Epithelial cell of proximal tubule (primary cell): ENCODE results near the gene SNRPD2. TPM values are rescaled to one million over a fixed set of nuclear protein-coding genes. Genes with fewer than 3 reads are reported as not detected.
"Not testable (repeated sequence)": the region's sequence is repeated elsewhere in the genome, so short reads cannot be mapped to it uniquely, and the experiment has no call there.

ENCODE experiments used
- DNase-seq: peaks from one replicate; pipeline ENCODE4 v3.0.0-alpha.2; 2011; ENCODE audit warnings: low read depth
- H3K4me3 ChIP-seq: 2 replicates; pipeline ENCODE4 v1.5.1; 2011; ENCODE audit warnings: low read depth, mild to moderate bottlenecking, low read length
- total RNA-seq: library from RNA; depleted of rRNA; stranded (reverse); fragments of >200 nt; gene quantifications from 2 replicates; pipeline ENCODE4 v1.2.3, GENCODE V29; 2015
- TF ChIP-seq, protein P1 (sequence below): conservative IDR thresholded peaks from 2 replicates; pipeline ENCODE4 v1.5.1; 2012; ENCODE audit warnings: low read depth, mild to moderate bottlenecking, low read length

Gene SNRPD2
- 331 and 431 TPM in 2 replicates for total RNA-seq

DNA sequence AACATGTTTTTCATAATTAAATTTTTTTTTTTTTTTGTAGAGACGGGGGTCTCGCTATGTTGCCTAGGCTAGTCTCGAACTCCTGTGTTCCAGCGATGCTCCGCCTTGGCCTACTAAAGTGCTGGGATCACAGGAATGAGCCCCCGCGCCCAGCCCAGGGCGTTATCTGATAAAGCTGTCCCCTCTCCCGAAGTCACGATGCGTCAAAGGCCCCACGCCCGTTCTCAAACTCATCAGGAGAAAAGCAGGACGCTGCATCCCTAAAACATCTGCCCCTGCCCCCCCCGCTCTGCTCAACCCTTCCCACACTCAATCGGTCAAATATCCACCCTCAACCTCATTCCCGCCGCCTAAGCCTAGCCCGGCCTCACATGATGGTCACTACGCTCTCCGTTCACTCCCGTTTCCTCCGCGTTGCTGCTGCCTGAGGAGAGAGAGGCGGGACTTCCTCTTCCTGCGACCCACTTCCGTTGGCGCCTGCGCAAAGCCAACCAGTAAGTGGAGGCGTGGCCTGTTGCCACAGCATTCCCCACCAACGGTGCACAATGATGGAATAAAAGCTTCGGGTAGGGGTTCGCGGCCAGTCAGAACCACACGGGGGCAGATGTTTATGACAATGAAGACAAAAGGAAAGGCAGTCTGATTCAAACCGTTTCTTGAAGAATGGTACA lies at the start of gene SNRPD2:
SNRPD2 (minus strand) TSS at position 438 of the 671 bp plus-strand sequence; CDS start at position 373, 65 bp downstream.
- DNase-seq, result peak; percentile 80
- TF ChIP-seq, protein P1, sequence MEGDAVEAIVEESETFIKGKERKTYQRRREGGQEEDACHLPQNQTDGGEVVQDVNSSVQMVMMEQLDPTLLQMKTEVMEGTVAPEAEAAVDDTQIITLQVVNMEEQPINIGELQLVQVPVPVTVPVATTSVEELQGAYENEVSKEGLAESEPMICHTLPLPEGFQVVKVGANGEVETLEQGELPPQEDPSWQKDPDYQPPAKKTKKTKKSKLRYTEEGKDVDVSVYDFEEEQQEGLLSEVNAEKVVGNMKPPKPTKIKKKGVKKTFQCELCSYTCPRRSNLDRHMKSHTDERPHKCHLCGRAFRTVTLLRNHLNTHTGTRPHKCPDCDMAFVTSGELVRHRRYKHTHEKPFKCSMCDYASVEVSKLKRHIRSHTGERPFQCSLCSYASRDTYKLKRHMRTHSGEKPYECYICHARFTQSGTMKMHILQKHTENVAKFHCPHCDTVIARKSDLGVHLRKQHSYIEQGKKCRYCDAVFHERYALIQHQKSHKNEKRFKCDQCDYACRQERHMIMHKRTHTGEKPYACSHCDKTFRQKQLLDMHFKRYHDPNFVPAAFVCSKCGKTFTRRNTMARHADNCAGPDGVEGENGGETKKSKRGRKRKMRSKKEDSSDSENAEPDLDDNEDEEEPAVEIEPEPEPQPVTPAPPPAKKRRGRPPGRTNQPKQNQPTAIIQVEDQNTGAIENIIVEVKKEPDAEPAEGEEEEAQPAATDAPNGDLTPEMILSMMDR, result no peak
- H3K4me3 ChIP-seq, result peak within 1 kb of the TSS; percentile 65

DNA sequence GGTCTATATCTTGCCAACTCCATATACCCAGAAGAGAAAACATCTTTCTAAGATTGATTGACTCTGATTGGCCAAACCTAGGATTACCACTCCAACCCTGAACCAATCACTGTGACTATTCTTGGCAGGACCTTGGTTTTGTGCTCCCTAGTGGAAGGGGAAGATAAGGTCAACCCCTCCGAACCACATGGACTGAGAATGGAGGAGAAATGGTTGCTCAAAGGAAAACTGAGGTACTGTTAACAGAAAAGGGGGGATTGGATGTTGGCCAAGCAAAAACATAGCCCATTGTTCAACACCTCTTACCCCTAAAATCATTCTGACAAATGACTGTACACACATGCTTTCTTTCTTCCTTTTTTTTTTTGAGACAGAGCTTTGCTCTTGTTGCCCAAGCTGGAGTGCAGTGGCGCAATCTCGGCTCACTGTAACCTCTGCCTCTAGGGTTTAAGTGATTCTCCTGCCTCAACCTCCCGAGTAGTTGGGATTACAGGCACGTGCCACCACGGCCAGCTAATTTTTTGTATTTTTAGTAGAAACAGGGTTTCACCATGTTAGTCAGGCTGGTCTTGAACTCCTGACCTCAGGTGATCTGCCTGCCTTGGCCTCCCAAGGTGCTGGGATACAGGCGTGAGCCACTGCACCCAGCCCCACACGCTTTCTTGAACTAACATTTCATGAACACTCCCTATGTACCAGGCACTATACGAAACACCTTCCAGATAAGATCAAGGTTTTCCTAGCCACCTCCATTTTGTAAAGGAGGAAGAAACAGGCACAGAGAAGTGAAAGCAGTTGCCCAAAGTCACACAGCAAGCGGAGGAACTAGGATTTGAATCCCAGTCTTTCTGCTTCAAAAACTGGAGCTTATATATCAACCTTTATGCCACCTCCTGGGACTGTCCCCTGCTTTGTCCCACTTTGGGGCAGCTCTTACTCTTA lies 48.0 kb upstream of the SNRPD2 start:
- DNase-seq, result no peak

DNA sequence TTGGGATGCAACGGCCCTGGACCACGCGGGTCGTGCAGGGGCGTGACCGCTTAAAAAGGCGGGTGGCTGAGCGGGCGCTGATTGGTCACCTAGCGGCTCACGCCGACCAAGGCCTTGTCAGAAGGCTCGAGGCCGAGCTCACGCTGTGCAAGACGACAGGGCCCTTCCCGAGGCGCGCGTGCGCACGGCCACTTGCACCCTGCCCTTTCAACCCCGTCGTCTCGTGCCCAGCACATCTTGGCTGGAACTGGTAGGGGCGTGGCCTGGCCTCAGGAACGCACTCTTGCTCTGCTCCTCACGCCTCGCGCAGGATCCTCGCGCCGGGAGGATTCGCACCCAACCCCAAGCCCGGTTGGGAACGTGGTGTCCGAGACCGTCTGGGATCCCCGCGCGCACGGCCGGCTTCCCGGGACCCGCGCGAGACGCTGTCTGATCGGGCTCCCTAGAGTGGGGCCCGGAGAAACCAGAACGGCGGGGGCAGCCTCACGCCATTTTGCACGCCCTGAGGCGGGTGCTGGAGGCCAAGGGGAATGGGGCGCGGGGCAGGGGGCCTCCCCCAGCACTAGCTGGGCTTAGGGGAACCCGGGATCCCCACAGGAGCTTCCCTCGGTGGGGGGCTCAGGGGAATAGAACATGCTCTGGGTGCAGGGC lies 41.5 kb upstream of the SNRPD2 start, which contains the start of gene MEIOSIN:
MEIOSIN (plus strand) TSS at position 280 of the 651 bp plus-strand sequence. CDS start 1,938 bp downstream, outside the sequence.
- no peak for DNase-seq
- no peak within 1 kb of the TSS for H3K4me3 ChIP-seq
- TF ChIP-seq, protein P1, result no peak

More for the DNA sequence above, 48.0 kb upstream of the SNRPD2 start:
- H3K4me3 ChIP-seq, result no peak overlapping the region
- TF ChIP-seq, protein P1, result no peak

DNA sequence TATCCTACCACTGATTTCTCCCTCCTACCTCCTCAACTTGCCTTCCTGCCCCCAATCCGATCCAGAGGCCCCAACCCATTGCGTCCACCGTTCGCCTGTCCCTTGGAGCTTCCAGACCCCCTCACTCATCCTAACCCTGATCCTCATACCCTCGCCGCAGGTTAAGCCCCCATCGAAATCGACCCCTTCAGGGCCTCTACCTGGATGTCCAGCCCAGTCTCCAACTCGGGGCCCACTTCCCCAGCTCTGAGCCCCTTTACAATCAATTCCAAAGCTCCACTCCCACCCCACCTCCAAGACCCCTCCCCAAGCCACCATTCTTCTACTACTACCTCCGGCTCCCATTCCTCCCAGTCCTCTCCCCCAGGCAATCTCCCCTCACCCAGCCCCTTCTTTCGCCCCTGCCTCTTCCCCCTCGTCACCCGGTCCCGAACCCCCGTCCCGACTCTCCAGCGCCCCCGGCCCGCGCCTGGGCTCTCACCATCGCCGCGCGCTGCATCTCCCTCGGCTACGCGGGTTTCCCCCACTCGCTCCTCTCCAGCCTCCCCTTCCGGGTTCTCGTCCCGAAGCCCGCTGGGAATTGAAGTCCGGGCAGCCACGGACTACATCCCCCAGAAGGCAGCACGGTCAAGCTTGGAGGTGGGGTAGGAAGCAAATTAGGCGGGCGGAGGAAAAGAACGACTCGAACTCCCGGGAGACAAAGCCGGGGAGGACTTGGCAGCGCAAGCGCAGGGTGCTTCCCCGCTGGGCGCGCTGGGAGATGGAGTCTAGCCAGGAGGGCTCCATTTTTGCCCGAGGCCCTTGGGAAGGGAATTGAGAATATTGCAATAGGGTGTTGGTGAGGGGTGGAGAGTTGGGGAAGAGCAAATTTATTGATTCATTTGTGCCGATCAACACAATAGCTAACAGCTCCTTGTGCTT lies 38.9 kb upstream of the SNRPD2 start, which contains the start of gene FBXO46:
FBXO46 (minus strand) TSS at position 529 of the 921 bp plus-strand sequence. CDS start 17,401 bp downstream, outside the sequence.
- TF ChIP-seq, protein P1, result peak; percentile 31
- H3K4me3 ChIP-seq, result peak within 1 kb of the TSS; percentile 95
- DNase-seq, result peak; percentile 88

DNA sequence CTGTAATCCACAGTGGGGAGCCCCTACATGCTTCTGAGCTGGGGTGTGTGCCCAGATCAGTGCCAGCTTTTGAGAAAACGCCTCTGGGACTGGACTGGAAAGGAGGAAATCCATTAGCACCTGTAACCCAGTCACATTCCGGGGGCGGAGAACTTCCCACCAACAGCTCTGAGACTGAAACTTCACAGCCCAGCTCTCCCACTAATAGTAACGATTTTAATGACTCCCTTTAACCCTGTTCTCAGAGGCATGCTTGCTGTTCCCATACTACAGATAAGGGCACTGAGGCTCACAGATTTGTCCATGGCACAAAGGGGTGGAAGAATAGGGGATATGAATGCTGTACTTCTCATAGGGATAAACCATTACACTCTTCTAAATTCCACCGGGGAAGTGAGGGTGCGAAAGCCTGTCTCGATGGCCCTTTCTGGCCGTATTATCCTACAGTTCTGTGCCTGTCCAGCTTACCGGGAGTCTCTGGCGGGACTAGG lies 38.1 kb upstream of the SNRPD2 start:
- TF ChIP-seq, protein P1, result no peak
- peak overlapping the region; percentile 95 for H3K4me3 ChIP-seq
- no peak for DNase-seq

DNA sequence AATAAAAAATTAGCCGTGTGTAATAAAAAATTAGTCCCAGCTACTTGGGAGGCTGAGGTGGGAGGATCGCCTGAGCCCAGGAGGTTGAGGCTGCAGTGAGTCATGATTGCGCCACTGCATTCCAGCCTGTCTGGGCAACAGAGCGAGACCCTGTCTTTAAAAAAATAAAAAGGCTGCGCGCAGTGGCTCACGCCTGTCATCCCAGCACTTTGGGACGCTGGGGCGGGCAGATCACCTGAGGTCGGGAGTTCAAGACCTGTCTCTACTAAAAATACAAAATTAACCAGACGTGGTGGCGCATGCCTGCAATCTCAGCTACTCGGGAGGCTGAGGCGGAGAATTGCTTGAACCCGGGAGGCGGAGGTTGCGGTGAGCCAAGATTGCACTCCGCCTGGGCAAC lies 36.9 kb upstream of the SNRPD2 start:
- not testable (repeated sequence) for DNase-seq, H3K4me3 ChIP-seq

DNA sequence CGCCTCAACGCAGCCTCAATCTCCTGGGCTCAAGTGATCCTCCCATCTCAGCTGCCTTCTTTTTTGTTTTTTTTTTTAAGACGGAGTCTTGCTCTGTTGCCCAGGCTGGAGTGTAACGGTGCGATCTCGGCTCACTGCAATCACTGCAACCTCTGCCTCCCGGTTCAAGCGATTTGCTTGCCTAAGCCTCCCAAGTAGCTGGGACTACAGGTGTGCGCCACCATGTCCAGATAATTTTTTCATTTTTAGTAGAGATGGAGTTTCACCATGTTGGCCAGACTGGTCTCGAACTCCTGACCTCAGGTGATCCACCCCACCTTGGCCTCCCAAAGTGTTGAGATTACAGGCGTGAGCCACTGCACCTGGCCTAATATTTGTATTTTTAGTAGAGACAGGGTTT lies 28.3 kb upstream of the SNRPD2 start:
- not testable (repeated sequence) for DNase-seq

More for the DNA sequence above, 28.3 kb upstream of the SNRPD2 start:
- H3K4me3 ChIP-seq, result not testable (repeated sequence)
